Activated CD4-positive, CD25-positive, alpha-beta regulatory T cell treated with anti-CD3 and anti-CD28 coated beads, Interleukin-2, amount 50 U/mL, for 72 hours (primary cell): Measurements from ENCODE around the gene TRPV4.
"Not testable (repeated sequence)": the region's sequence is repeated elsewhere in the genome, so short reads cannot be mapped to it uniquely, and the experiment has no call there.

Experiments used
- DNase-seq: peaks from one replicate; pipeline ENCODE4 v3.0.0; 2021

TRPV4 gene

GRCh38 chr12:109833307-109834189 lies at the start of gene TRPV4:
TSS of gene TRPV4 (minus strand) at chr12:109833398. CDS start at chr12:109814796, 18,602 bp downstream.
- no peak for DNase-seq

GRCh38 chr12:109881752-109882151 lies 48.6 kb upstream of the TRPV4 start:
- DNase-seq: no peak

GRCh38 chr12:109880938-109881337 lies 47.7 kb upstream of the TRPV4 start:
- DNase-seq: no peak

GRCh38 chr12:109880043-109880931 lies 47.1 kb upstream of the TRPV4 start, which contains the start of gene GLTP:
TSS of gene GLTP (minus strand) at chr12:109880541. CDS start at chr12:109880374, 167 bp downstream.
- DNase-seq: peak; percentile 93

GRCh38 chr12:109879351-109880042 lies 46.3 kb upstream of the TRPV4 start:
- no peak for DNase-seq

- DNase-seq: no peak
Observed at GRCh38 chr12:109878749-109879148, 45.6 kb upstream of the TRPV4 start.

- no peak for DNase-seq
Observed at GRCh38 chr12:109878247-109878625, 45.0 kb upstream of the TRPV4 start.

- no peak for DNase-seq
Observed at GRCh38 chr12:109877504-109878246, 44.5 kb upstream of the TRPV4 start.

- no peak for DNase-seq
Observed at GRCh38 chr12:109876406-109876805, 43.2 kb upstream of the TRPV4 start.

- no peak for DNase-seq
Observed at GRCh38 chr12:109875572-109876131, 42.5 kb upstream of the TRPV4 start.

GRCh38 chr12:109873653-109874052 lies 40.5 kb upstream of the TRPV4 start:
- no peak for DNase-seq

- no peak for DNase-seq
Observed at GRCh38 chr12:109871668-109872314, 38.6 kb upstream of the TRPV4 start.

- no peak for DNase-seq
Observed at GRCh38 chr12:109870648-109871047, 37.5 kb upstream of the TRPV4 start.

- no peak for DNase-seq
Observed at GRCh38 chr12:109868182-109869051, 35.2 kb upstream of the TRPV4 start.

GRCh38 chr12:109864916-109865315 lies 31.7 kb upstream of the TRPV4 start:
- no peak for DNase-seq

- no peak for DNase-seq
Observed at GRCh38 chr12:109863847-109864712, 30.9 kb upstream of the TRPV4 start.

- DNase-seq: not testable (repeated sequence)
Observed at GRCh38 chr12:109862491-109862890, 29.3 kb upstream of the TRPV4 start.

- no peak for DNase-seq
Observed at GRCh38 chr12:109861689-109862314, 28.6 kb upstream of the TRPV4 start.

GRCh38 chr12:109860977-109861376 lies 27.8 kb upstream of the TRPV4 start:
- no peak for DNase-seq
